OCI-LY1 (cell line): ENCODE measurements around the gene ALDH3A1.

Experiments used
- H2AFZ ChIP-seq: fragments of 200-600 bp; sonication (generic), shearing (Covaris generic); 2 replicates; pipeline ENCODE4 v1.6.0; 2014; ENCODE audit warnings: antibody characterized with exemption, mild to moderate bottlenecking, low read length
- H3F3A ChIP-seq: fragments of 200-600 bp; sonication (generic), shearing (Covaris generic); 2 replicates; pipeline ENCODE4 v1.6.0; 2014; ENCODE audit warnings: mild to moderate bottlenecking, antibody characterized with exemption, low read length, moderate library complexity; ENCODE audit not compliant: insufficient read depth
- H3K27ac ChIP-seq: fragments of 200-600 bp; sonication (generic); 2 replicates; pipeline ENCODE4 v1.5.1; 2014; ENCODE audit warnings: low read length, mixed run types, mild to moderate bottlenecking, low read depth; ENCODE audit not compliant: poor library complexity, severe bottlenecking
- H3K27me3 ChIP-seq: fragments of 200-600 bp; sonication (generic); 2 replicates; pipeline ENCODE4 v1.6.0; 2014; ENCODE audit warnings: antibody characterized with exemption, mild to moderate bottlenecking, low read length, moderate library complexity; ENCODE audit not compliant: insufficient read depth
- H3K36me3 ChIP-seq: fragments of 200-600 bp; sonication (generic); 2 replicates; pipeline ENCODE4 v1.6.1; 2014; ENCODE audit warnings: mild to moderate bottlenecking, antibody characterized with exemption, low read length, moderate library complexity, mixed read lengths; ENCODE audit not compliant: insufficient read depth
- H3K4me1 ChIP-seq: fragments of 200-600 bp; sonication (generic); 2 replicates; pipeline ENCODE4 v1.5.1; 2014; ENCODE audit warnings: mild to moderate bottlenecking, low read length, moderate library complexity; ENCODE audit not compliant: insufficient read depth, severe bottlenecking
- H3K4me2 ChIP-seq: fragments of 200-600 bp; sonication (generic), shearing (Covaris generic); 2 replicates; pipeline ENCODE4 v1.6.1; 2014; ENCODE audit warnings: low read length
- H3K4me3 ChIP-seq: fragments of 200-600 bp; sonication (generic); 2 replicates; pipeline ENCODE4 v1.5.1; 2014; ENCODE audit warnings: low read length, low read depth, mild to moderate bottlenecking, mixed read lengths; ENCODE audit not compliant: poor library complexity, severe bottlenecking
- H3K79me2 ChIP-seq: fragments of 200-600 bp; shearing (Covaris generic); 2 replicates; pipeline ENCODE4 v1.6.1; 2016; ENCODE audit warnings: mixed run types, low read length, mixed read lengths; ENCODE audit not compliant: insufficient read depth
- H3K9ac ChIP-seq: fragments of 200-600 bp; sonication (generic), shearing (Covaris generic); 2 replicates; pipeline ENCODE4 v1.6.1; 2014; ENCODE audit warnings: mild to moderate bottlenecking, low read length, mixed read lengths
- H3K9me2 ChIP-seq: fragments of 200-600 bp; sonication (generic), shearing (Covaris generic); 2 replicates; pipeline ENCODE4 v1.6.1; 2014; ENCODE audit warnings: low read depth, mild to moderate bottlenecking, low read length, mixed read lengths
- H3K9me3 ChIP-seq: fragments of 200-600 bp; shearing (Covaris generic); 2 replicates; pipeline ENCODE4 v1.6.1; 2014; ENCODE audit warnings: low read length, mixed read lengths
- H4K20me1 ChIP-seq: fragments of 200-600 bp; sonication (generic), shearing (Covaris generic); 2 replicates; pipeline ENCODE4 v1.6.0; 2016; ENCODE audit warnings: mild to moderate bottlenecking, low read length; ENCODE audit not compliant: insufficient read depth
- CTCF ChIP-seq: fragments of 200-600 bp; sonication (generic), shearing (Covaris generic); IDR thresholded peaks from 2 replicates; pipeline ENCODE4 v1.5.1; 2017; ENCODE audit warnings: mild to moderate bottlenecking, antibody characterized with exemption, low read length, moderate library complexity, mixed read lengths
- EZH2 ChIP-seq: fragments of 200-600 bp; sonication (generic), shearing (Covaris generic); IDR thresholded peaks from 2 replicates; pipeline ENCODE4 v1.8.0; 2017; ENCODE audit warnings: borderline replicate concordance, mixed run types, mild to moderate bottlenecking, antibody characterized with exemption, low read length, moderate library complexity, mixed read lengths

Gene ALDH3A1

DNA sequence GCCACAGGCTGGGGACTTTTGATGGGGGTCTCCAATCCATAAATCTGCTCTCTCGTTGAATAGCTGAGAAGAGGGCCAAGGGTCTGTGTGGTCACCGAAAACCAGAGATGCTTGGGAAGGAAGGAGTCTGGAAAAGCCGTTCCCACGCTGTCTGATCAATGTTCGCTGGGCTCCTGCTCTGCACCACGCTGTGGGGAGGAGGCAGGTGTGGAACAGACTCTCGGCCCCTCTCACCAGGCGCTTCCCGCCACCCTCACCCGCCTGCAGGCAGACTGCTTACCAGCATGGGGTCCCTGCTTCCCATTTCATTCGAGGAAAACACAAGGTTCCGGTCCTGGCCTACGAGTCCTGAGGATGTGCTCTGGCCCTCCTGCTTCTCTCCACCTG lies 702 bp upstream of the ALDH3A1 start:
- Histone ChIP-seq H3K36me3 (no peaks in the 10 kb centered on the region), H3K27ac (no peak overlapping the region), H2AFZ (no peak overlapping the region), H3K9me3 (no peaks in the 10 kb centered on the region), H3K4me1 (no peaks in the 10 kb centered on the region), H3K79me2 (no peaks in the 10 kb centered on the region), H3F3A (no peaks in the 10 kb centered on the region), H4K20me1 (no peaks in the 10 kb centered on the region), H3K4me3 (no peak overlapping the region), H3K27me3 (no peaks in the 10 kb centered on the region), H3K4me2 (no peak overlapping the region), H3K9ac (no peak overlapping the region), H3K9me2 (no peaks in the 10 kb centered on the region)
- TF ChIP-seq EZH2: no peak
- TF ChIP-seq CTCF: no peak

DNA sequence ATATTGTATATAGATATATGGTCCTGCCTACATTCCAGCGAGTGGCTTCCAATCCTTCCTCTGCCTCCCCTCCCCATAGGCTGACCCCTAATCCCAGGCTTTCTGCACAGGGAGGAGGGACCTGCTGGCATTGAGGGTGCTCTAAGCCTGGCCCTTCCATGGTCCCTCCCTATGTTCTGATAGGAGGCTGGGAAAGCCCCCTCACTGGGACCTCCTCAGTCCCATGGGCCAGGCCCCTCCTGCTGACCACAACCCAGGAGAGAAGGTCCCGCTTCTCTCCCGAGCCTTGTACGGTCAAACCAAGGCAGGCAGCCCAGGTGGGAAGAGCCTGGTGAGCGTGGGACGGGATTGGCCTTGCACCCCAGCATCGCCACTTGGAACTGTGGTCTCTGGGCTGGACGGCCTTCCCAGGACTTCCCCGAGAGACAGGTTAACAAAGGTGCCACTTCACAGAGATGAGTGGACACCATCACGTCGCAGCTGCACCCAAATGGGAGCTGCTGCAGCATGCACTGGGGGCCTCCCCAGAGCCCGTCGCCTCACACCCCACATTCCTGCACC lies 859 bp downstream of the ALDH3A1 start:
- no peak overlapping the region for H3K9ac ChIP-seq
- H3K9me2 ChIP-seq: no peaks in the 10 kb centered on the region
- no peaks in the 10 kb centered on the region for H3K9me3 ChIP-seq
- no peak overlapping the region for H3K27ac ChIP-seq
- H2AFZ ChIP-seq: no peak overlapping the region
- no peak for TF ChIP-seq CTCF
- TF ChIP-seq EZH2: no peak
- H3K79me2 ChIP-seq: no peaks in the 10 kb centered on the region
- no peaks in the 10 kb centered on the region for H3K36me3 ChIP-seq
- H3K4me3 ChIP-seq: no peak overlapping the region
- H4K20me1 ChIP-seq: no peaks in the 10 kb centered on the region
- H3F3A ChIP-seq: no peaks in the 10 kb centered on the region
- no peaks in the 10 kb centered on the region for H3K27me3 ChIP-seq
- H3K4me1 ChIP-seq: no peaks in the 10 kb centered on the region
- H3K4me2 ChIP-seq: no peak overlapping the region

GRCh38 chr17:19746517-19746916 lies 1.6 kb downstream of the ALDH3A1 start:
- H3K4me1 ChIP-seq: no peaks in the 10 kb centered on the region
- H3K27me3 ChIP-seq: no peaks in the 10 kb centered on the region
- H3F3A ChIP-seq: no peaks in the 10 kb centered on the region
- no peaks in the 10 kb centered on the region for H3K9me3 ChIP-seq
- H3K36me3 ChIP-seq: no peaks in the 10 kb centered on the region
- H4K20me1 ChIP-seq: no peaks in the 10 kb centered on the region
- H3K4me3 ChIP-seq: no peak overlapping the region
- no peak overlapping the region for H3K27ac ChIP-seq
- no peak overlapping the region for H2AFZ ChIP-seq
- no peak overlapping the region for H3K4me2 ChIP-seq
- H3K9me2 ChIP-seq: no peaks in the 10 kb centered on the region
- H3K9ac ChIP-seq: no peak overlapping the region
- H3K79me2 ChIP-seq: no peaks in the 10 kb centered on the region
- no peak for TF ChIP-seq CTCF
- no peak for TF ChIP-seq EZH2
